WTC11 (cell line): Measurements from ENCODE around the gene HMCN1. TPM values are rescaled to one million over a fixed set of nuclear protein-coding genes. Genes with fewer than 3 reads are reported as not detected.

Experiments
- ATAC-seq: fragments of 200-7000 bp; cut with Tn5 transposase; 2 replicates; pipeline ENCODE4 v1.10.0; 2021; ENCODE audit warnings: mild to moderate bottlenecking, moderate library complexity
- CTCF ChIA-PET: fragments of 300-600 bp; sonication (Branson Sonifier 250); formaldehyde crosslinking; loops from one replicate; lab custom pipeline; 2021; ENCODE audit warnings: antibody characterized with exemption; lab: Charles Lee
- POLR2A ChIA-PET: fragments of 350-600 bp; sonication (Branson Sonifier 250); formaldehyde crosslinking; loops from one replicate; lab custom pipeline; 2021; ENCODE audit warnings: antibody characterized with exemption; lab: Charles Lee
- DNase-seq: peaks from one replicate; pipeline ENCODE4 v3.0.0; 2021; ENCODE audit warnings: low spot score
- H3K27ac Mint-ChIP-seq: 2 replicates; pipeline ENCODE4 v1.8.0; 2021; ENCODE audit warnings: mixed read lengths
- H3K27me3 Mint-ChIP-seq: 2 replicates; pipeline ENCODE4 v1.8.0; 2021; ENCODE audit warnings: low read depth, mild to moderate bottlenecking, moderate library complexity, mixed read lengths
- H3K36me3 Mint-ChIP-seq: 2 replicates; pipeline ENCODE4 v1.8.0; 2021; ENCODE audit warnings: mixed read lengths
- H3K4me1 Mint-ChIP-seq: 2 replicates; pipeline ENCODE4 v1.8.0; 2022; ENCODE audit warnings: mixed read lengths
- H3K4me3 Mint-ChIP-seq: 2 replicates; pipeline ENCODE4 v1.8.0; 2021; ENCODE audit warnings: mild to moderate bottlenecking, moderate library complexity, mixed read lengths
- H3K9me3 Mint-ChIP-seq: 2 replicates; pipeline ENCODE4 v1.8.0; 2021; ENCODE audit warnings: mixed read lengths
- ARID4B ChIP-seq: sonication (generic); formaldehyde crosslinking; IDR thresholded peaks from 2 replicates; pipeline ENCODE4 v1.8.0; 2023; ENCODE audit warnings: missing genetic modification reagents, mild to moderate bottlenecking, borderline replicate concordance
- ELF4 ChIP-seq: sonication (generic); formaldehyde crosslinking; IDR thresholded peaks from 2 replicates; pipeline ENCODE4 v1.8.1; 2022; ENCODE audit warnings: low read depth, mild to moderate bottlenecking, moderate library complexity, missing genetic modification reagents
- FOXK1 ChIP-seq: sonication (generic); formaldehyde crosslinking; IDR thresholded peaks from 2 replicates; pipeline ENCODE4 v1.8.0; 2022; ENCODE audit warnings: mild to moderate bottlenecking, moderate library complexity, missing genetic modification reagents
- FOXP1 ChIP-seq: sonication (generic); formaldehyde crosslinking; IDR thresholded peaks from 2 replicates; pipeline ENCODE4 v1.8.0; 2022; ENCODE audit warnings: missing genetic modification reagents, mild to moderate bottlenecking, moderate library complexity, borderline replicate concordance
- GABPB1 ChIP-seq: sonication (generic); formaldehyde crosslinking; IDR thresholded peaks from 2 replicates; pipeline ENCODE4 v1.8.1; 2023; ENCODE audit warnings: mild to moderate bottlenecking, missing genetic modification reagents
- GTF2I ChIP-seq: fragments of 250-450 bp; sonication (Bioruptor Pico); conservative IDR thresholded peaks from 2 replicates; pipeline ENCODE4 v1.4.0; 2021; ENCODE audit warnings: mild to moderate bottlenecking
- HMGA2 ChIP-seq: fragments of 250-450 bp; sonication (Bioruptor Pico); IDR thresholded peaks from 2 replicates; pipeline ENCODE4 v1.4.0; 2021; ENCODE audit warnings: mild to moderate bottlenecking, moderate library complexity
- NR2C2 ChIP-seq: sonication (generic); formaldehyde crosslinking; IDR thresholded peaks from 2 replicates; pipeline ENCODE4 v1.8.0; 2022; ENCODE audit warnings: mild to moderate bottlenecking, missing genetic modification reagents
- NR3C1 ChIP-seq: sonication (generic); formaldehyde crosslinking; conservative IDR thresholded peaks from 2 replicates; pipeline ENCODE4 v1.8.1; 2023; ENCODE audit warnings: low read depth, mild to moderate bottlenecking, missing genetic modification reagents
- OVOL2 ChIP-seq: fragments of 250-450 bp; sonication (Bioruptor Pico); IDR thresholded peaks from 2 replicates; pipeline ENCODE4 v1.9.0; 2021; ENCODE audit warnings: mild to moderate bottlenecking, borderline replicate concordance
- SMAD4 ChIP-seq: sonication (generic); formaldehyde crosslinking; IDR thresholded peaks from 2 replicates; pipeline ENCODE4 v1.8.0; 2022; ENCODE audit warnings: mild to moderate bottlenecking, missing genetic modification reagents
- TP53 ChIP-seq: sonication (generic); formaldehyde crosslinking; IDR thresholded peaks from 2 replicates; pipeline ENCODE4 v1.8.1; 2023; ENCODE audit warnings: mild to moderate bottlenecking, missing genetic modification reagents
- ZMAT4 ChIP-seq: fragments of 250-450 bp; sonication (Bioruptor Pico); IDR thresholded peaks from 2 replicates; pipeline ENCODE4 v1.9.0; 2021; ENCODE audit warnings: mild to moderate bottlenecking
- ZNF317 ChIP-seq: sonication (generic); formaldehyde crosslinking; IDR thresholded peaks from 2 replicates; pipeline ENCODE4 v1.8.1; 2023; ENCODE audit warnings: low read depth, mild to moderate bottlenecking, moderate library complexity, missing genetic modification reagents, borderline replicate concordance
- ZNF425 ChIP-seq: fragments of 250-450 bp; sonication (Bioruptor Pico); conservative IDR thresholded peaks from 2 replicates; pipeline ENCODE4 v1.9.0; 2021; ENCODE audit warnings: mild to moderate bottlenecking
- ZSCAN18 ChIP-seq: fragments of 250-450 bp; sonication (Bioruptor Pico); IDR thresholded peaks from 2 replicates; pipeline ENCODE4 v2.1.2; 2022; ENCODE audit warnings: mild to moderate bottlenecking, moderate library complexity
- total RNA-seq: library from RNA; stranded (reverse); gene quantifications from 3 replicates; pipeline ENCODE4 v1.2.3, GENCODE V29; 2021
- TF ChIP-seq, protein P1 (sequence below): sonication (generic); formaldehyde crosslinking; IDR thresholded peaks from 2 replicates; pipeline ENCODE4 v1.8.1; 2023; ENCODE audit warnings: mild to moderate bottlenecking, missing genetic modification reagents

Gene HMCN1
- total RNA-seq, 1 experiment from 2014 or later: 5.6 TPM

DNA sequence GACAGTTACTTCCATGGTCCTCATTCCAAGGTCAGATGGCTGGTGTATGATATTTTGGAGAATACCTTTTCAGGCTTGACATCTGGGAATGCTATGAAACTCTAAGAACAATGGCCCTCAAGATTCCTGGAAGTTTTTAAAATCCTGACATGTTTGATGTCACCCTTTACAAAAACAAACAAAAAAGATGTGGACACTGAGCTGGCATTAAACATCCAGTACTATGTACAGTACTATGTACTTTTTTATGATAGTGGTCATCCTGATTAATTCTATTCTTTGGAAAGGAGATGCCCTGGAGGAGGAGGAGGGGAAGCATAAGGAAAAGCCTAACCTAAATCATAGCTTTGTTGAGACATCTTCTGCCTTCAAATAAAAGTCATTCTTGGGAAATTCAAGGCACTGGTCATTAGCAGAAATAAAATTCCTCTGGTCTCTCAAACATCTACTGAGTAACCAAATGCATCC is 235.4 kb downstream of the HMCN1 start:
- no peak overlapping the region for H3K4me3 Mint-ChIP-seq
- no peak for DNase-seq
- no peaks in the 10 kb centered on the region for H3K9me3 Mint-ChIP-seq
- POLR2A ChIA-PET: no interaction called here
- H3K4me1 Mint-ChIP-seq: peaks cover 16% of the 10 kb centered on the region
- no peak for TF ChIP-seq ZNF317
- TF ChIP-seq ZNF425 (CRISPR knock-in tag): no peak
- no peak for TF ChIP-seq GABPB1 (CRISPR knock-in tag)
- no peak for TF ChIP-seq SMAD4
- no peak for TF ChIP-seq ARID4B (CRISPR knock-in tag)
- TF ChIP-seq ZSCAN18 (CRISPR knock-in tag): no peak
- TF ChIP-seq, protein P1, sequence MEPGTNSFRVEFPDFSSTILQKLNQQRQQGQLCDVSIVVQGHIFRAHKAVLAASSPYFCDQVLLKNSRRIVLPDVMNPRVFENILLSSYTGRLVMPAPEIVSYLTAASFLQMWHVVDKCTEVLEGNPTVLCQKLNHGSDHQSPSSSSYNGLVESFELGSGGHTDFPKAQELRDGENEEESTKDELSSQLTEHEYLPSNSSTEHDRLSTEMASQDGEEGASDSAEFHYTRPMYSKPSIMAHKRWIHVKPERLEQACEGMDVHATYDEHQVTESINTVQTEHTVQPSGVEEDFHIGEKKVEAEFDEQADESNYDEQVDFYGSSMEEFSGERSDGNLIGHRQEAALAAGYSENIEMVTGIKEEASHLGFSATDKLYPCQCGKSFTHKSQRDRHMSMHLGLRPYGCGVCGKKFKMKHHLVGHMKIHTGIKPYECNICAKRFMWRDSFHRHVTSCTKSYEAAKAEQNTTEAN (CRISPR knock-in tag): no peak
- TF ChIP-seq GTF2I (CRISPR knock-in tag): no peak
- no peak for TF ChIP-seq NR3C1 (CRISPR knock-in tag)
- TF ChIP-seq TP53 (CRISPR knock-in tag): no peak
- TF ChIP-seq, all 79 proteins: peak for 0
- Mint-ChIP-seq H3K27me3 (no peaks in the 10 kb centered on the region), H3K36me3 (peaks cover 6% of the 10 kb centered on the region; the same call in 1 of the 2 replicates), H3K27ac (no peak overlapping the region)
- no peak for ATAC-seq
- CTCF ChIA-PET: interaction anchor here (0.9 to 1.0 kb wide), 2 partner anchors 46 to 249 kb away, joined by 3 to 4 read pairs; no protein-coding TSS in a partner anchor

- ATAC-seq (no peak), DNase-seq (no peak)
- Mint-ChIP-seq H3K36me3 (peaks cover 6% of the 10 kb centered on the region; the same call in 1 of the 2 replicates), H3K4me1 (peaks cover 11% of the 10 kb centered on the region), H3K4me3 (no peak overlapping the region), H3K27ac (peak overlapping the region; percentile 78), H3K9me3 (no peaks in the 10 kb centered on the region), H3K27me3 (no peaks in the 10 kb centered on the region)
- CTCF ChIA-PET: no interaction called here
- TF ChIP-seq ZNF317 (no peak), OVOL2 (CRISPR knock-in tag) (no peak), HMGA2 (CRISPR knock-in tag) (no peak), NR2C2 (CRISPR knock-in tag) (no peak), ELF4 (no peak), FOXP1 (CRISPR knock-in tag) (no peak), ZMAT4 (no peak), FOXK1 (CRISPR knock-in tag) (no peak)
- TF ChIP-seq, protein P1 (CRISPR knock-in tag): no peak
- POLR2A ChIA-PET: no interaction called here
These were observed 237.5 kb downstream of the HMCN1 start for GRCh38 chr1:185971688-185972087.
